ENCODE data around the gene NME7.
A peak's percentile ranks its signal among the peaks of the same experiment; 100 is the strongest.

Gene NME7

GRCh38 chr1:169106095-169106920 is 261.3 kb downstream of the NME7 start, which contains the start of gene ATP1B1:
Gene ATP1B1 (plus strand): TSS chr1:169106690. CDS start chr1:169106830, 140 bp downstream.
- DNase-seq (ENCODE audit: low read depth) = peak; percentile 55

GRCh38 chr1:169105434-169106094 is 262.0 kb downstream of the NME7 start:
- no peak for DNase-seq (ENCODE audit: low read depth)

- DNase-seq (ENCODE audit: low read depth) = no peak
Measured at GRCh38 chr1:169105087-169105433, 262.5 kb downstream of the NME7 start.

GRCh38 chr1:169103480-169103893 is 264.1 kb downstream of the NME7 start:
- no peak for DNase-seq (ENCODE audit: low read depth)

GRCh38 chr1:169103002-169103401 is 264.6 kb downstream of the NME7 start:
- no peak for DNase-seq (ENCODE audit: low read depth)

- peak; percentile 57 for DNase-seq (ENCODE audit: low read depth)
Measured at GRCh38 chr1:169102567-169102966, 265.0 kb downstream of the NME7 start.

GRCh38 chr1:169100651-169101088 is 266.9 kb downstream of the NME7 start:
- DNase-seq (ENCODE audit: low read depth) = no peak

- no peak for DNase-seq (ENCODE audit: low read depth)
Measured at GRCh38 chr1:169100208-169100607, 267.4 kb downstream of the NME7 start.

GRCh38 chr1:169099561-169099960 is 268.0 kb downstream of the NME7 start:
- no peak for DNase-seq (ENCODE audit: low read depth)

- DNase-seq (ENCODE audit: low read depth) = no peak
Measured at GRCh38 chr1:169098380-169098779, 269.2 kb downstream of the NME7 start.

- DNase-seq (ENCODE audit: low read depth) = no peak
Measured at GRCh38 chr1:169094897-169095569, 272.6 kb downstream of the NME7 start.

- no peak for DNase-seq (ENCODE audit: low read depth)
Measured at GRCh38 chr1:169092399-169092798, 275.2 kb downstream of the NME7 start.

GRCh38 chr1:169091480-169091941 is 276.1 kb downstream of the NME7 start:
- DNase-seq (ENCODE audit: low read depth) = no peak

GRCh38 chr1:169090900-169091311 is 276.7 kb downstream of the NME7 start:
- no peak for DNase-seq (ENCODE audit: low read depth)

- no peak for DNase-seq (ENCODE audit: low read depth)
Measured at GRCh38 chr1:169090308-169090899, 277.2 kb downstream of the NME7 start.

- no peak for DNase-seq (ENCODE audit: low read depth)
Measured at GRCh38 chr1:169089776-169090175, 277.8 kb downstream of the NME7 start.

- no peak for DNase-seq (ENCODE audit: low read depth)
Measured at GRCh38 chr1:169087876-169088275, 279.7 kb downstream of the NME7 start.

- DNase-seq (ENCODE audit: low read depth) = no peak
Measured at GRCh38 chr1:169086603-169087455, 280.8 kb downstream of the NME7 start.

GRCh38 chr1:169085911-169086310 is 281.7 kb downstream of the NME7 start:
- no peak for DNase-seq (ENCODE audit: low read depth)
